Stimulated activated CD8-positive, alpha-beta memory T cell treated with anti-CD3 and anti-CD28 coated beads, Interleukin-12 subunit alpha, Interleukin-12 subunit beta, amount 100 ng/mL, for 24 hours (primary cell): ENCODE measurements around the gene TMED9.
"Not testable (repeated sequence)": the region's sequence is repeated elsewhere in the genome, so short reads cannot be mapped to it uniquely, and the experiment has no call there.

ENCODE experiments used
- DNase-seq: peaks from one replicate; pipeline ENCODE4 v3.0.0-alpha.2; 2020; ENCODE audit errors: extremely low read depth

TMED9 gene

GRCh38 chr5:177592010-177592834 is at the start of gene TMED9:
TMED9 (plus strand) TSS chr5:177592203; CDS start chr5:177592215, 12 bp downstream.
- peak; percentile 73 for DNase-seq

DNA sequence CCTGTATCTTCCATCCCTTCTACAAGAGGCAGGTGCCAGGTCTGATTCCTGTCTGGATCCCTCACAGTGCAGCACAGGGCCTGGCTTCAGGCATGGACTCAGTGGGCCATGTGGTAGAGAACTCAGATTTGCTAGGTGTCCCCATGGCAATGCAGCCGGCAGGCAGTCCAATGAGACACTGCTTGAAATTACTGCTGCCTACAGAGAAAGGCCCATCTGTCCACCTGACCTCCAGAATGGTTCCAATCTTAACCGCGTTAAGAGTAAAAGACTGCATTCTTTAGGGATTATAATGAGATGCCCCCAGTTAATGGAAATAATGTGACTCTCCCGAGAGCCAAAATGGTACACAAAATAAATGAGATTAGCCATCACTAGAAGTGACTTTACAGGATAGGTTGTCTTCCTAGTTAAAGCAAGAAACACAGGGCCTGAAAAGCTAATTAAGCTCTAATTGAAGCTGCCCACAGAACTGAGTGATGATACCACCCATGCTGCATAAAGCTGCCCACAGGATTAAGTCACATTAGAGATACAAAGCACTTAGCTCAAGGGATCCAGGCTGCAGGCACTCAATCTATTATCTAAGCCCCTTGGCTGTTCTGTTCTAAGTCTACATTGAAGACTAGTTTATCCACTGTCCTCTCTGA is 49.1 kb upstream of the TMED9 start:
- DNase-seq: no peak

DNA sequence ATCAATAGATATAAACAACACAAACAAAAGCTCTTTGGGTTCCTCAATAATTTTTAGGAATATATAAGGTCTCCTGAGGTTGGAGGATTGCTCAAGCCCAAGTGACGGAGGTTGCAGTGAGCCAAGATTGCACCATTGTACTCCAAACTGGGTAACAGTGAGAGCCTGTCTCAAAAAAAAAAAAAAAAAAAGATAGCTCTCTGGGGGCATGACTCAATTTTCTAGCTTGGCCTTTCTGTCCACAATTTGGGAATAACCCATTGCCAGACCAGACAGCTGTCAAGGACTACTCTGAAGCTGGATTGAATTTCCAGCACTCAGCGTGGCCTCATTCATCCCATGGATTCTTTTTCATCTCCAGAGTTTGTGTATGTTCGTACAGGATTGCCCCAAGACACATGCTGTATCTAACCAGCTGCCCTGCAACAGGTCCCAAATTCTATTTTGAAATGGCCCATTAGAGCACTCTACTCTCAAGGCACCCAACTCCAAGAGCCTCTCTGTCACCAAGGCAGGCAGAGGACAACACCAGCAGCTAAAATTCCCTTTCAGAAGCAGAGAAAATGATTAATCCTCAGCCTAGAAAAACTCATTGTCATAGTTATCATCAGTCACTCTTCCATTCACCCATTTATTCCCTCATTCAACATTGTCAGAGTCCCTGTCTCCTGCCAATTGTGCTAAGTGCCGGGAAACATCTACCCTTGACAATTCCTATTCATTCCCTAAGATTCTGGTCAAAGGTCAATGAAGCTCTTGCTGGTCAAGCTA is 46.3 kb upstream of the TMED9 start:
- DNase-seq: no peak

DNA sequence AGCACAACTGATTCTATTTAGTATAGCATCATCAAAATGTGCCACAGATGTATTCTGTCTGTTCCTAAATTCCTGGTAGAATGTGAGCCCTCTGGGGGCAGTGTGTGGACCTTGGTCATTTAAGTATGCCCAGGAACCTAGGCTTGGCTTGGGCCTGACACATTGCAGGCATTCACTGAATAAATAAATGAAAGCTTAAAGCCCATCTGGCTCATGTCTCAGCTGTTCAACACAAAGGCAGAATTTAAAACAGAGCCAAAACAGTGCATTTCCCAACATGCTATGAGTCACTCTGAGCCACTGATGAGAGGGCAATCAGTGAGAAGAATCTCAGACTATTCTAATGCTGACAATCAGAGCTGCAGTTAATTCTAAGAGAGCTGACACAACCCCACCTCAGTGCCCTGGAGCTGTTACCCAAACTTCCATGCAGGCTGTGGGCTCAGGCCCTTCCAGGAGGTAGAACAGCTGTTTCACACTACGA is 45.7 kb upstream of the TMED9 start:
- DNase-seq: no peak

GRCh38 chr5:177547736-177548135 is 44.3 kb upstream of the TMED9 start:
- DNase-seq: no peak

DNA sequence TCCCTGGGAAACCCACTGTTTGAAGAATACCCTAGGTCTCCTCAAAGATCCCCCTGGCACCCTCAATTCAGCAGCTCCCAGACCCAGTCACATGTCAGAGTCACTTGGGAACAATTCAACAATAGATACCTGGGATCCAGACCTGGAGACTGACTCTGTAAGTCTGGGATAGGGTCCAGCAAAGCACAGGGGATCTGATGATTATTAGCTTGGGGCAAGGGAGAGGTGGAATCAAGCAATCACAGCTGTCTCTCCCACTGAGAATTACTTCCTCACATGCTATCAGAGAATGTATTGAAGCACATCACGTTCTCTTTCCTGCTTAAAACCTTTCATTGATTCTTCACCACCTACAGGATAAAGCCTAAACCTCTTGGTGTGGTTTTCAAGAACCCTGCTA is 43.5 kb upstream of the TMED9 start:
- DNase-seq: no peak

DNA sequence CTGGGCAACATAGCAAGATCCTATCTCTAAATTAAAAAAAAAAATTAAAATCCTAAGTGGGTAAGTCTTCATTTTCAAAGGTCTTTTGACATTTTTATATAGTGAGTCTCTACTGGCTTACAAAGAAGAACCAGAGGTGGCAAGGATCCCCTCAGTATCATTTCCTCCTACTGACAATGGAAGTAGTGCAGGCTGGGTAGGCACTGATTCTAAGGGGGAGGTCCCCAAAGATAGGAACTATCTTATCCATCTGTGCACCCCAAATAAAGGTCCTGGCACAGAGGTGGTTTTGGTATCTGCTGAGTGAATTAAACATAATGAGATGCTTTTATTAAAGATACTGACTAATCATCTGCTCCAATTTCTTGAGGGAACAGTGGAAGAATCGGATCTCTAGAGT is 41.9 kb upstream of the TMED9 start:
- DNase-seq: no peak

- DNase-seq: no peak
Observed at GRCh38 chr5:177552839-177553455, 39.1 kb upstream of the TMED9 start.

- DNase-seq: no peak
Observed at GRCh38 chr5:177553671-177554429, 38.2 kb upstream of the TMED9 start.

DNA sequence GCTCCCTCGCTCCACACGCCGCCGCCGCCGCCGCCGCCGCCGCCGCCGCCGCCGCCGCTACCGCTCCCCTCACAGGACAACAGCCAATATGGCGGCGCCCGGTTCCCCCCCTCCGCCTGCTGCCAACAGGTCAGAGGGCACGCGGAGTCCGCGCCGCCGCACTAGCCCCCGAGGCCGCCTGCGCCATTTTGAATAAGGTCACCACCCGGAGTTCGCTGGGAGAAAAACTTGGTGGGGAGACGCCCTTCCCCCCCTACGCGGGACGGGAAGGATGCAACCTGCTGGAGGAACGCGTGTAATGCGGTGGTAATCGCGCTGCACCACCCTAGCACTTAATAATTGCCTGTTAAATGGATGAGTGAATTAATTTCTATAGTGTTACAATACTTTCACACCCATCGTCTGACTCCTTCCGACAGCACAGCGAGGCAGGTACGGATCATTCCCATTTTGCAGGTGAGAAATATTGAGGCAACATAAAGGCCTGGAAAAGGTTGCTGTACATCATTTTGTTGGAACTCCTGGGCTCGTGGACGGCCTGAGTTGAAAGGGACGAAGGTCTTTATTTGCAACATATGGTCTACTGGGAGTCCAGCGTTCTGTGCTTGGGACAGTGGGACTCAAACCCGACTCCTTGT is 37.4 kb upstream of the TMED9 start, which contains the start of gene FAM193B:
Gene FAM193B (minus strand): TSS at position 90 of the 638 bp plus-strand sequence. CDS start 105 bp downstream, outside the sequence.
- DNase-seq: peak; percentile 87

DNA sequence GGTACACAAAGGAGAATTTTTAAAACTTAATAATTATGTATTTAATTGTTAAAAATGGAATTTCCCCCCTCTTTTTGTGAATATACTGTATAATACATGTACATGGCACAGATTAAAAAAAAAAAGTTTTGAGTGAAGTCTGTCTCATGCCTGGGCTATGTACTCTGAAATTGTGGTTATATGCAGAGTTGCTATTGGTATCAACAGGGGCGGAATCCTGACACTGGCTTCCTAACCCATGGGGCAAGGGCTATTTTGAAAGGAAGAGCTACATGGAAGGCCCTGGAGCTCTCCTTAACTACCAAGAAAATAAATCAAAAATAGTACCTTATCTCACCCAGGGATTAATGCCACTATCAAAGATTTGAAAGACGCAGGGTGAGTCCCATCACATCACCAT is 36.8 kb upstream of the TMED9 start:
- no peak for DNase-seq

DNA sequence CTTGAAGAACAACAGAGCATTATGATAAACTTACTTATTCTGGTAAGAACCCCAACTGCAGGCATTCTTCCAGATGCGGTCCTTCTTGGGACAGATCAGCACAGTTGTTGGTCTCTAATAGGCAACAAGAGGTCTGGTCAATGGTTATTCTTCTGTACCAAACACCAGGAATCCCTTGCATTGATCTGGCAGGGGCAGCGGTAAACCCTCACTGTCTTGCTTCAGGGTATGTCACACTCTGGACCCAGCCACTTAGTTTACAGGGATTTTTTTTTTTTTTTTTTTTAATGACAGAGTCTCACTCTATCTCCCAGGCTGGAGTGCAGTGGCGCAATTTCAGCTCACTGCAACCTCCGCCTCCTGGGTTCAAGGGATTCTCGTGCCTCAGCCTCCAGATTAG is 36.3 kb upstream of the TMED9 start:
- DNase-seq: no peak

DNA sequence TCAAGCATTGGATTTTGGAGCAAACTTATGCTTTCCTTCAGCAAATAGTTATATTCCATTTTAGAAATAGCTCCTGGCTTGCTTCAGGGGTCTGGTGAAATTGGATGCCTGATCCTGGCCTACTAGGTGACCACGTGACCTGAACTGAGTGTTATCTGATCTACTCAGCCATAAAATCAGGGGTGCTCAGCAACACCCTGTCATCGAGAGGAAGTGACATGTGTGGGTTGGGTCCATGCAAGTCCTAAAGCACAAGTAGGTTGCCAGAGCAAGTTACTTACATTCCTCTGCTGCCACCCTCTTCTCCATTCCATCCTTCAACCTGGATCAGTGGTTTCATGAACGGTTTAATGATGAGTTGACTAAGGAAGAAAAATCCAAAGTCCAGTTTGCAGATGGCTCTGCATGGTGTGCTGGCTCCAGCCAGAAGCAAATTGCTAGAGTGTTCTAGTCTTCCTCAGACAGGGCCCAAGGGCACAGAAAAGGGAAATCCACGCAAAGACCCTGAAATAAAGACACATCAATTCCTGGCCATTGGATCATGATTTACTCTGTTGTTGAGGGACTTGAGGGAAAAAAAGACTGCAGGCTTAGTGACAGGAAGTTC is 34.9 kb upstream of the TMED9 start:
- no peak for DNase-seq

GRCh38 chr5:177557796-177558195 is 34.2 kb upstream of the TMED9 start:
- no peak for DNase-seq

GRCh38 chr5:177559446-177559941 is 32.5 kb upstream of the TMED9 start:
- not testable (repeated sequence) for DNase-seq

DNA sequence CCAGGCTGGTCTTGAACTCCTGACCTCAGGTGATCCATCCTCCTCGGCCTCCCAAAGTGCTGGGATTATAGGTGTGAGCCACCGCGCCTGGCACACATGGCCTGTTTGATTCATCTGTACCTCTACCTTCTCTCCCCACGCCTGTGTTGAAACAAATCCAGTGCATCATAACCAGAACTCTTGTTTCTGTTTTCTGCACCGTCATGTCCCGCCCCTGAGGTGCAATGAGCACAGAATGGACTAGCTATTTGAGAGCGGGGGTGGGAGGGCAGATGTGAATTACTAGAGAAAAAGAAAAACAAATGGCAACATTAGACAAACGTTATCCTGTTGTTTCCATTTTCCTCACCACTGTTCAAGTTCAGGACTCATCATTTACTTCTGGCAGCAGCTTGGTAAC is 27.0 kb upstream of the TMED9 start:
- no peak for DNase-seq

DNA sequence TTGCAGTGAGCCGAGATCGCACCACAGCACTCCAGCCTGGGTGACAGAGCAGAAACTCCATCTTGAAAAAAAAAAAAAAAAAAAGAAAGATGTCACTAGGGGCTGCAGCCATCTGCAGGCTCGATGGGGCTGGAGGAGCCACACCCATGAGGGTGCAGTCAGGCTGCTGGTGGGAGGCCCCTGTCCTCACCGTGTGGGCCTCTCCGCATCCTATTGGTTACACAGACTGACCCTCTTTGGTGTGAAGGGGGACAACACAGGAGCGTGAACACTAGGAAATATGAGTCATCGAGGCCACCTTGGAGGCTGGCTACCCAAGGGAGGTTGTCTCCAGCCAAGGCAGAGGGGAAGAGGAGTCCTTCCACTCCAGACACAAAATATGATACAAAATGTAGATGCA is 23.7 kb upstream of the TMED9 start:
- no peak for DNase-seq

- no peak for DNase-seq
Observed at GRCh38 chr5:177569894-177570293, 22.1 kb upstream of the TMED9 start.

DNA sequence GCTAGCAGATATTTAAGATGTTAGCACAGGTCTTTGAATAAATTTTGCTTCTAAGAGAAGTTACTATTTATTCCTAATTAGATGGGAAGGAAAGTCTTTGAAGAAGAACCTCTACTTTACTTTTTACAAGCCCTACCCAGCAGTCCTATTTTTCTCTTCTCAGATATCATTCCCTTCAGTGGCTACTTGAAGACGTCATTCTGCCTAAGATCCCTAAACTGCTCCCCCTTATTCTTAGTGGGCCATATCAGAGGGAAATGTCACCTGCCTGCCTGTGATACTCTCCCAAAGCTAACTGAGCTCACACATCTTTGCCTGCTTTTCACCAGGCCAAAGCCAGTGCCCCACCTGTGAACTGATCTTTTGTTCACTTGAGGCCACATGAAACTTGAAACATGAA is 16.5 kb upstream of the TMED9 start:
- DNase-seq: no peak

GRCh38 chr5:177576169-177576568 is 15.8 kb upstream of the TMED9 start:
- DNase-seq: no peak
